NCI-H345 treated with DMSO at 0.1 percent for 48 hours (cell line): ENCODE data around the gene CCDC12.

Experiments
- DNase-seq: peaks from one replicate; lab custom pipeline; 2025; ENCODE audit not compliant: unreplicated experiment; lab: John Stamatoyannopoulos, UW

The CCDC12 gene

DNA sequence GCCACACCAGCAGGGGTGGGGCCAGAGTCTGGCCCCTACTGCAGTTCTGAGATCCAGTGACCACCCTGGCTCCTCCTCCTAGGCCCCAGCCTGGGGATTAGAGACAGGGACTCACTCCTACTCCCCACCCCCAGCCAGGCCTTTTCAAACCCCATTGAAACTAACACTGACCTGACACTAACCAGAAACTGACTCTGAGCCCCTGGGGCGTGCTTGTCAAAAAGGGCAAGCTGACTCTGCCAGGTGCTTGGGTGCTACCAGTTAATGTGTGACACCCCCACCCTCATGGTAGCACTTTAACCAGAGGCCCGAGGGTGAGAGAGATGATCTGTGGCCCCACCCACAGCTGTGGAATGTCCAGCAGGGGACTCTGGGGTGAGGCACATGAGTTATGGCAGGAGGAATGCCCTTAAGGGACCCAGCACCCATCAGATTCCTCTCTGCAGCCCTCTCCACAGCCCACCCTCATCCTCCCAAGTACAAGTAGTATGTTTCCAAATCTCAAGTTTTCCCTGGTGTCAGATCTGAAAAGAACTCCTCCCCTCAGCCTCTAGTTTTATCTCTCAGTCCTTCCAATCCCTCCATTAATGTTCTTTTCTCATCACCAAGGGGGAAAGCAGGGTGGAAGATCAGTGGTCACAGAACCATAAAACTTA lies 97.6 kb downstream of the CCDC12 start:
- DNase-seq: no peak

DNA sequence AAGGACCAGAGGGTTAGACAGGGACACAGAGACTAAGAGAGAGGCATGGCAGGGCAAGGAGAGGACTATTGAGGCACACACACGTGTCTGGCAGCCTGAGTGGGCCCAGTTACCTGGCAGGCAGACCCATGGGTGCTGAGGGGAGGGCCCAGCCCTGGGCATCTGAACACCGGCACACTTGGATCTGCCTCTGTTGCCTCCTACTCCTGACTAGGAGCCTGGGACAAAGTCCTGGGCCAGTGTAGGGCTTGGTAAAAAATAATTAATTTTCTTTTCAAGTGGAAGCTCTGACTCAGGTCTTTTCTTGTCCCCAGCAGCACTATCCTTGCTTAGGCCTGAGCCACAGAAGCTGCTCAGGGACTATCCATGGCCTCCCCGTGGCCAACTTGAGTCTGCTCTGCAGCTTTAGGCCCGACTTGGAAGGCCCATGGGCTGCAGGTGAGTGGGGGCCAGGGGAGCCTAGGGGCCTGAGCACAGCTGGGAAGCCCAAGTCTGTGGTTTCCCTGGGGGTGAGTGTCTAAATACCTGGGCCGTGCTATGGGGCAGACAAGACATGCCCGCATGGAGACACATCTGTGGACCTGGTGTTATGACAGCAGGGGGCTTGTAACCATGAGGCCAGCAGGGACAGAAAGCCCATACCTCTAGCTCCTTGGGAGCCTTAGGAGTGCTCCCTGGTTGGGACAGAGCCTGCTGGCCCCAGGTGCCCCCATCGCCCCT lies 99.0 kb downstream of the CCDC12 start, which contains the start of gene PTH1R:
TSS of gene PTH1R (plus strand) at position 316 of the 720 bp plus-strand sequence. CDS start 5,839 bp downstream, outside the sequence.
- DNase-seq: no peak

DNA sequence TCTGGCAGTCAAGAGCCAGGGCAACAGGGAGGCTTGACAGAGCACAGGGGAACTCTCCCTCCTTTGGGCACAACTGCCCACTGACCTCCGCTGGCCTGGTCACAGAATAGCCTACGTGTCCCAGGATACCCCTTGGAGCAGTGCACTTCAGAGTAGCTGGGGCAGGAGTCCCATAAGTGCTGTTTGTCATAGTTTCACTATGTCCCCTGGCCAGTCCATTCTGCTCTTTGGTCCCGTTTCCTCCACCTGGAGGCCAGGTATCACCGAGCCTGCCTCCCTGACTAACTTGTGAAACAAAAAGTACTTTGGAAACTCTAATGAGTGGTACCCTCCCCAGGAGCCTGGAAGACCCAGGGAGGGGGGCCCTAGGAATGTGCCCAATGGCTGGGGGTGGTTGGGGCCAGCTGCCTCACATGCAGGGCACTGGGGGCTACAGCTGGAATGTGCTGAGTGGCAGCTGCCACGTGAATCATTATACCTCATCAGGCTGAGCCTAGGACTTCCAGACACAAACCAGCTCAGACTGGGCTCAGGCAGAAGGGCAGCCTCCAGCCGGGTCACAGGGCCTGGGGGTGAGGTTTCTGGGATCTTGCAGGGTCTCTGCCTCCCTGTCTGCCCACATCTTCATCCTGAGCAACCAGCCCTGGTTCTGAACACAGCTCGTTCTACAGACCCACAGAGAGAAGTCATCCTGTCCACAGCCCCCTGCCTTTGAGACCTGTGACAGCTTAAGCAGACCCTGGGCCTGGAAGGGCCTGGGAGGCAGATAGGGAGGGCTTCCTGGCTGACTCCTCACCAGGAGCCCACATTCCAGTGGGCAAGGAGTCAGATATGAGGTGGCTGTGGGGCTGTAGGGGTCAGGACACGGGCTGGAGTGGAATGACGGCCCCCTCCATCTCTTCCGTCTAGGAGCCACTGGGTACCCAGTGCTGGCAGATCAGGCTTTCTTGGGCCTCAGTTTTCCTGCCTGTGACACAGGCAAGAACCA lies 99.9 kb downstream of the CCDC12 start:
- no peak for DNase-seq

DNA sequence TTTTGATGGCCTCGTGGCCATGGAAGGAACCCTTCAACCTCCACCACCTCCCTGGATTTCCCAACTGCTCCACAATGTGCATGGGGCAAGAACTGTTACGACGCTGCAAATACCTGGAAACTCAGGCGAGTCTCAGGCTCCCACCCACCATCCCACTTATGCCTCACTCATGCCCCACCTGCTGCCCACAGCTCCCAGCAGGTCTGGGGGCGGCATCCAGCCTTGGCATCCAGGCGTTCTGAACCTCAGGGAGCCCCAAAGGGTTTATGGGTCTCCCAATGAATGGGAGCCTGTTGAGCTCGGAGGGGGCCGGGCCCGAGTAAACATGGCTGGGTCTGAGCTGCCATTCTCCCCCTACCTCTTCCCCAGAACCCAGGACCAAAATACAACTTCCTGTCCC lies 101.0 kb downstream of the CCDC12 start:
- no peak for DNase-seq

DNA sequence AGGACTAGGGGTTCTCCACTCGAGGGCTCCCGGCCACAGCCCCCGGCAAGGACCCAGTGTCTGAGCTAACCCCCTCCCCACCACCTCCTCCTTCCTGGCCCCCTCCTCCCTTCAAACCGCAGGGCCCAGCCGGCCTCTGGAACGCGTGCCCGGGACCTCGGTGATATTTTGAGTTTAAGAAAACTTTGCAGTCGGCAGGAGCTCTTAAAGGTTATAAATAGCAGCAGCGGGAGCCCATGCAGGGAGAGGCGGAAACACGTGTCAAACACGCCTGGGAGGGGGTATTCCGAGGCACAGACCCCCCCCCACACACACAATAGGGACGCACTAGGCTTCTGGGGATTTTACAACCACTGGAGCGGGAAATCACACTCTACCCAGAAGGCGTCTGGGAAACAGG lies 102.1 kb downstream of the CCDC12 start:
- DNase-seq: no peak

DNA sequence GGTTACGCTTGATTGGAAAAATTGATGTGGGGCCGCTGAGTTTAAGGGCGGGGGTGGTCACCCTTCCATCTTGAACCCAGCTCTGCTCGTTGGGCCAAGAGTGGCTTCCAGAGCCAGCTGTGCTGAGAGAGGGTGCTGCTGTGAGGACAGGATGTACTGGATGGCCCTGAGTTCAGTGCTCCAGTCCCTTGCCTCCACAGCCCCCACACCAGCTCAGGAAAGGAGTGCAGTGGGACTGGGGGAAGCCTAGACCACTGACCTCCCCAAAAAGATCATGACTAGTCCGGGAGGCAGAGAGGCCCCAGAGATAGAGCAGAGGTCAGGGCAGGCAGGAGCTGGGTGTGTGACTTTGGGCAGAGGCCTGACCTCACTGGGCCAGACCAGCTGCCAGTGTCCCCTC lies 103.0 kb downstream of the CCDC12 start:
- no peak for DNase-seq
